ENCODE results near the gene M1AP.

M1AP gene

DNA sequence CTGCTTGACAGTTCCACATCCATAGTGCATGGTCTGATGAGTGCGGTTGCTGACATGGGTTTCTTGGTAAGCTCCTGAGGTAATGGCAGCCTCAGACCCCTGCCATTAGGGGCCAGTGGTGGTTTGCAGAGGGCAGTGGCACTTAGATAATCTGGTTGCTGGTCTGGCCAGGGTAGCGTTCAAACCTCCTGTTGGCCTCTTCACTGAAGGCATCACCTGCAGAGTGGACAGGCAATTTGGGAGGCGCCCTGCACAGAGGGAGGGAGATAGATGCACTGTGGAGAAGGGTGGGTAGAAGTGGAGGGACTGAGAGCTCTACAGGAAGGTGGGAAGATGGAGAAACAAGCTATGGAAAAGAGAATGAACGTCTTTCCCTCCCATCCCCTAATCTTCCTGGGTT, 114.7 kb downstream of the M1AP start:
- H3K4me3 ChIP-seq (ENCODE audit: low read length) = no peak overlapping the region
- no peak for DNase-seq (ENCODE audit: low read depth, low spot score)

DNA sequence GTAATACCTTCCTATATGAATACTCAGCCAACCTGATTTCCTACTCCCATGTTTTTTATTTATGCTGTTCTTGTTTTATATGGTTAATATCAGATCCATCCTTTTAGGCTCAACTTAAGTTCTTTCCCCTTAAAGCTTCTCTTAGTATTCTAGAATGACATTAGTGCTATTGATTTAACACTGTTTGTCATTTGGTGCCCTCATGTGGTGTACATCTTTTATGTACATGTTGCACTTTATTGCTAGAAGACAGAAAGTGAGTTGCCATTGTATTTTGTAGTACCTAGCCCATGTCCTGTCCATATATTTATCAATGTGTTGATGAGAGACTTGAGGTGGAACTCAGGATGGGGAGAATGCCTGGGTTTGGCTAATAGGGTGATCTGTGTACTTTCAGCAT, 115.9 kb downstream of the M1AP start:
- H3K4me3 ChIP-seq (ENCODE audit: low read length) = no peak overlapping the region

DNA sequence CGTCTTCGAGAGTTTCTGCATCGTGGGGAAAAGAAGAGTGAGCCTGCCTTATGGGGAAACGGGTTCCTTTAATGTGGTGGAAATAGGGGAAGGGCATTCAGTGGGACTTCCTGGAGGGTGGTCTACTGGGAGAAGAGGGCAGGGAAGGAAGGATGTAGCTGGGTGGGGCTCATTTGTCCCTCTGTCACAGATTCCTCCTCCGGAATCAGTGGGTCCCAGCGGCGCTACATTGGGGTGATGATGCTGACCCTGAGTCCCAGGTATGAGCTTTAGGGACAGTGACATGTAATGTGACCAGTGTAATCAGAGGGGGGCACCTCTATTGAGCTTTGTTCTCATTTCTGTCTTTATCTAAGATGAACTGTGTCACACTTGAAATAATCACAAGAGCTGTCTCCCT, 116.5 kb downstream of the M1AP start:
- H3K4me3 ChIP-seq (ENCODE audit: low read length) = no peak overlapping the region
- DNase-seq (ENCODE audit: low read depth, low spot score) = no peak

More for the DNA sequence above, 115.9 kb downstream of the M1AP start:
- DNase-seq (ENCODE audit: low read depth, low spot score) = peak; percentile 60

DNA sequence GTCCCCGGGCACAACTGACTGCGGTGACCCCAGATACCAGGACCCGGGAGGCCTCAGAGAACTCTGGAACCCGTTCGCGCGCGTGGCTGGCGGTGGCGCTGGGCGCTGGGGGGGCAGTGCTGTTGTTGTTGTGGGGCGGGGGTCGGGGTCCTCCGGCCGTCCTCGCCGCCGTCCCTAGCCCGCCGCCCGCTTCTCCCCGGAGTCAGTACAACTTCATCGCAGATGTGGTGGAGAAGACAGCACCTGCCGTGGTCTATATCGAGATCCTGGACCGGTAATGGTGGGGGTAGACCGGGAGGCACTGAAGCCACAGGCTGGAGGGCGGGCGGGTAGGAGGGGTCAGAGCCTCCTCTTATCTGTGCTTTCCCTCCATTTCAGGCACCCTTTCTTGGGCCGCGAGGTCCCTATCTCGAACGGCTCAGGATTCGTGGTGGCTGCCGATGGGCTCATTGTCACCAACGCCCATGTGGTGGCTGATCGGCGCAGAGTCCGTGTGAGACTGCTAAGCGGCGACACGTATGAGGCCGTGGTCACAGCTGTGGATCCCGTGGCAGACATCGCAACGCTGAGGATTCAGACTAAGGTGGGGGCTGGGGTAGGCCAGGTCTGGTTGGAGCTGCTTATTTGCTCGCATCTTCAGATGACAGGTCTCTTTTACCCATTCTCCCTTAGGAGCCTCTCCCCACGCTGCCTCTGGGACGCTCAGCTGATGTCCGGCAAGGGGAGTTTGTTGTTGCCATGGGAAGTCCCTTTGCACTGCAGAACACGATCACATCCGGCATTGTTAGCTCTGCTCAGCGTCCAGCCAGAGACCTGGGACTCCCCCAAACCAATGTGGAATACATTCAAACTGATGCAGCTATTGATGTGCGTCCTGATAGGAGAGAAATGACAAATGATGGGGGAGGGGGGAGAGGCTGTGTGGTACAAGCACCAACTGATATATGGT, 117.6 kb downstream of the M1AP start:
- no peak for DNase-seq (ENCODE audit: low read depth, low spot score)
- H3K4me3 ChIP-seq (ENCODE audit: low read length) = peak overlapping the region; percentile 99

DNA sequence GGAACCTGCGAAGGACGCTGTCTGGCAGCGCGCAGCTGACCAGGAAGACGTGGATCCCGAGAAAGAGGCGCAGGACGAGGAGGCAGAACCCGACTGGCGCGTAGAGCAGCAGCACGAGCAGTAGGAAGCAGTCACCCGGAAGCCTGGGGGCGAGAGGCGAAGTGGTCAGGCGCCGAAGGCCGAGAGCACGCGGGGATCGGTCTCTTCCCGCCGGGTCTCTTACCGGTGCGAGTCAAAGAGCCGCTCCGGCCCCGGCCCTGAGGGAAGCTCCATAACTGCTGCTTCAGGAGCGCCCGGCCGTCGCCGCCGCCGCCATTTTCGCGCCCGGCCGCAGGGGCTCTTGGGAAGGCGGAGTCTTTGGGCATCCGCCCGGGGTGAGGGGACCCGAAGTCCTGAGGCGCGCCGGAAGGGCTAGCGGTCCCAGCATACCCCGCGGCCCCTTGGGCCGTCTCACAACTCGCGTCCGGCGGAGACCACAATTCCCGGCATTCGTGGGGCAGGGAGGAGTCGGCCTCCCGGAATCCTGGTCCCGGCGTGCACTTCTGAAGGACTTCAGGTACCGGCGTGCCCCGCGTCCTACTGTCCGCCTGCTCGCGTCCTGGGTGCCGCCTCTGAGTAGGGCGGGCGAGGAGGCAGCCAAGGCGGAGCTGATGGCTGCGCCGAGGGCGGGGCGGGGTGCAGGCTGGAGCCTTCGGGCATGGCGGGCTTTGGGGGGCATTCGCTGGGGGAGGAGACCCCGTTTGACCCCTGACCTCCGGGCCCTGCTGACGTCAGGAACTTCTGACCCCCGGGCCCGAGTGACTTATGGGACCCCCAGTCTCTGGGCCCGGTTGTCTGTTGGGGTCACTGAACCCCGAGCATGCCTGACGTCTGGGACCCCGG, 118.5 kb downstream of the M1AP start, which contains the start of the genes AUP1 and HTRA2:
TSS of gene AUP1 (minus strand) at position 350 of the 882 bp plus-strand sequence. CDS start at position 273, 77 bp downstream.
TSS of gene HTRA2 (plus strand) at position 577 of the 882 bp plus-strand sequence. CDS start at position 651, 74 bp downstream.
- DNase-seq (ENCODE audit: low read depth, low spot score) = peak; percentile 74
- peak within 1 kb of the TSS; percentile 99 for H3K4me3 ChIP-seq (ENCODE audit: low read length)

DNA sequence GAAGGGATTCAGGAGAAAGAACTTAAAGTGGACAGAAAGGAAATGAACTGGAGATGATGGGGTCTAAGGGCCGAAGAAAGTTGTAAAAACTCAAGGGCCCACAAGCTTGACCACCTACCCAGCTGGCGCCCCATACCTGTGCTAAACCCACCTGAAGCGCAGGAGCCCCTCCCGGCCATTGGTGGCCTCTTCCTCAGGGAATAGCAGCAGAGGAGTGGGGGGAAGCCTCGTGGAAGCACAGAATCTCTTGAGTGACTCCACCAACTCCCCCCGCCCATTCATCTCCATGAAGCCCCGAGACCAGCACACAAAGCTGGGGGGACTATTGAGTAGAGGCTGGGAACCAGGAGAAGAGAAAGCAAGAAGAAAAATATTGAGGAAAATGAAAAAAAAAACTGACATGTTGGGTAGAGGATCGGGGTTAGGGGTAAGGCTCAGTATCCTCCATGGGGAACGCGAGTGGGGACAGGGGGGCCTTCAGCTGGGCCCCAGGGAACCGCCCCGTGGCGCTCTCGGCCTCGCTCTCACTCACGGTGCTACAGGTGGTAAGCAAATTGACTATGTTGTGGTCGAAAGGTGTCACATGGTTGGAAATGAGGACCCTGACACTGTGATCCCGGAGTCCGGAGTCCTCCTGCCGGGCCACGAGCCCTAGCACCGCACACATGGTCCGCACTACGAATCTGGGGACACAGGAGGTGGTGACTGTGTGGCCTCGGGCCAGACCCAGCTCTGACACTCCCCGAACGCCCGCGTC, 119.4 kb downstream of the M1AP start:
- DNase-seq (ENCODE audit: low read depth, low spot score) = no peak
- peak overlapping the region; percentile 99 for H3K4me3 ChIP-seq (ENCODE audit: low read length)

DNA sequence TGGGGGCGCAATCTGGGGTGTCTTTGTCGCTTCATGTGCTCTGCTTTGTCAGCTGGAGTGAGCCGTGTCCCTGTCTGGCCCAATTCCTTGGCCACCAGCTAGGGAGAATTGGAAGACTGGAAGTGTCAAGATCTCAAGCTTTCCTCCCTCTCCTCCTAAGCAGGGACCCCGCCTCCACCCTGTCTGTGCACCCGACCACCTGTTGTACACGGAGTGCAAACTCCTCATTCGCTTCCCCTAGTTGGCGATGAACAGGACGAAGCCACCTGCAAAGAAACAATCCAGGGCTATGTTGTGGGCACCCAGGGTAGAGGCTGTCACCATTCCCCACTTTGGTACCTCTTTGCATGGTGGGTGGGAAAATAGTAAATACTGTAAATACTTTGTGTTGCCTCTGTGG, 120.4 kb downstream of the M1AP start:
- peak overlapping the region; percentile 99 for H3K4me3 ChIP-seq (ENCODE audit: low read length)
- DNase-seq (ENCODE audit: low read depth, low spot score) = no peak

DNA sequence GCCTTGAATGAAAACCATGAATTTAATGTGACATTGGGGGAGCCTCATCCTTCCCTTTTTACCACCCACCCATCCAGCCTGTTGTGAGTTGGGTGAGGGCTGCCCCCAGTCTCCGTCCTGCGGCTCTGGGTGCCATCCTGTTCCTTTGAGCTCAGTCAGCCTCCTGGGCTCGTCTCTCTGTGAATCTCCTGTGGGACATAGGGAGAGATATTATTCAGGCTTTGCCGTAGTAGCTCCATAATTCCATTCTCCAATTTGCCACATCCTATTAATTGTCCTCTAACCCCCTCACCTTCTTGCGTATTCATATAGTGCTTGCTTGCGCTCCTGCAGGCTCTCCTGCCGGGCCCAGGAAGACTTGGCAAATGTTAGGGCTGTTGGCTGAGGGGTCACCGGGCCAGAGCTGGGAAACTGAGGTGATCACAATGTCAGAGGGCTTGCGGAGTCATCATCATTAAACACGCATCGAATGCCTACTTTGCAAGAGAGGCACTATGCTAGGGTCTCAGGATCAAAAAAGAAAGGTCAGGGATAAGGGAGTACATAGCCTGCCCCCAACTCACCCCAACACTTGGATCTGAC, 121.4 kb downstream of the M1AP start:
- DNase-seq (ENCODE audit: low read depth, low spot score) = no peak
- no peak overlapping the region for H3K4me3 ChIP-seq (ENCODE audit: low read length)

DNA sequence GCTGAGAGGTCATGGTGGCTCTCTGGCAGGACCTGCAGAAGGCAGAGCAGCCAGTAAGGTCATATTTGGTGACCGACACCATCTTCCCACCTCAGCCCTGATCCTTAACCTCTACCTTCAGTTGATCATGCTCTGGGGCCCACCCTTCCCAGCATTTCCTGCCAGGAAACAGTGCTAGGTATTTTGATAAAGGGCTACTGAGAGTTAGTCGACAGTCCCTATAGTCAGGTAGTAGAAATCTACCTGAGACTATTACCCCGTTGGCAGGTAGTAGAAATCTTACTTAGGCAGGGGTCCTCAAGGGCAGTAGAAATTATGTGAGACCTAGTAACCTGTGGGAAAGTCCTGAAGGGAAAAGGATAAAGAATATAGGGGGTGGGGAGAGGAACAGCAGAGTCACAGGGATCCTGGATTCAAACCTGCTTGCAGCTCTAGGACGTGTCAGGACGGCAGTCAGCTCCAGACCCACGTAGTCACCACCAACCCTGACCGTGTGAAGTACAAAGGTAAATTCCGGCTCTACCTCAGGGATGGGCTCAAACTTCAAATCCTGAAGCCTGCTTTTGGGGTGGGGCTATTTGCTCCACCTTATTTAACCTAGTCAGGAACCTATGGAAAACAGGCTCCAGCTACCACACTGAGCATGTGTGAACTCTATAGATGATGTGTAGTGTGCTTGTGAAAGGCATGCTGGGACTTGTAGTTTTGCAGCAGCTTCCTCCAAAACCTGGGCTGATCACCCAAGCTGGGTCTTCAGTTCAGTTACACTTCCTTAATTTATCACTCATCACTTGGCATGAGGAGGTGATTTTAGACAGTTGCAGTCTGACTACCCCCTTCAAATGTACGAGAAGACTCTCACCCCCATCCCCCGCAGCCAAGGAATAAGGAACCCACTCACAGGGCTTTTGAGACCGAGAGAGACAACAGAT, 122.1 kb downstream of the M1AP start, which contains the start of gene DQX1:
TSS of gene DQX1 (minus strand) at position 515 of the 932 bp plus-strand sequence. CDS start at position 13, 502 bp downstream.
- peak; percentile 36 for DNase-seq (ENCODE audit: low read depth, low spot score)
- no peak within 1 kb of the TSS for H3K4me3 ChIP-seq (ENCODE audit: low read length)

DNA sequence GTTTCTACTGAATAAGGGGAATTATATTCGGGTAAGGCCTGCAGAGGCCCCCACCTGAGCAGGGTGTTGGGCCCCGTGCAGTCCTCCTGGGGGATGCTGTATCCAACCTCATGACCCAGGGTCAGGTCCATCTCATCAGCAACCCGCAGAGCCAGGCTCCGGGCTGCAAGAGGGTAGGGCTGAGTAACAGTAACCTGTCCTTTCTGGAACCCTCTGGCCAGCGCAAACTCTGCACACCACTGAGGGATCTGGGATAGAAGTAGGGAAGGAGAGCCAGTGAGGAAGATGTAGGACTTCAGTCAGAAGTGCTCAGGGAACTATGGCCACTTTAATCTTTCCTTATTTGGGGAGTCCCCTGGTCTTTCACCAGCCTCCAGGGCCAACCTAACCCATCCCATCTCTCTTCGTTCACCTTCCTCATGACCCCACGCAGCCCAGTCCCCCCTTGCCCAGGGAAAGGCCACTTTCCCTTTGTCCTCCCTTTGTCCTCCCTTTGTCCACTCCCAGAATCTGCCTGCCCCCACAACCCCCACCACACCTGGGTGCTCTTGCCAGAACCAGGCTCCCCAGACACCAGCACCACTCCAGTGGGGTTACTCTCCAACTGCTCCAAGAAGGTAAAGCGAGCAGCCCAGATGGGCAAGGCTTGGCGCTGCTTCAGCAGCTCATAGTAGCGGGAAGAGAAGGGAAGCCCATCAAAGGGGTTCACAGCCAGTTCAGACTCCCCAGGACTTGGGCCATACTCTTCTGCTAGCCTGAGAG, 123.0 kb downstream of the M1AP start:
- no peak overlapping the region for H3K4me3 ChIP-seq (ENCODE audit: low read length)
- no peak for DNase-seq (ENCODE audit: low read depth, low spot score)

DNA sequence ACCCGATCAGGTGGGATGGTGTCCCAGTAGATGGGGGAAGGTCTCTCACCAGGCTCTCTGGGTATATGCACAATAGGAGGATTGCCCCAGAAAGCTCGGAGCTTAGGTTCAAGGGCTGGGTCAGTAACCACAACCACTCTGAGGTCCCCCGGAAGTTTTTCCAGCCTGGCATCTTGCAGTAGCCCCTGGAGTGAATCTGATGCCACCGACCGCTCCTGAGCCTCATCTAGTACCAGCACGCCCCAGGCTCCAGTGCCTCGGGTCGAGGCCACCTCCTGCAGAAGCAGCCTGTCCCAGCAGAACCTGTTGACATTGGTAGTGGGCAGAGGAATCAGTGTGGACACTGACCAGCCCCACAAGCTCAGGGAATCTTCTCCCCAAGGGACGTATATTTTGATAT, 124.1 kb downstream of the M1AP start:
- H3K4me3 ChIP-seq (ENCODE audit: low read length) = no peak overlapping the region
- DNase-seq (ENCODE audit: low read depth, low spot score) = no peak

DNA sequence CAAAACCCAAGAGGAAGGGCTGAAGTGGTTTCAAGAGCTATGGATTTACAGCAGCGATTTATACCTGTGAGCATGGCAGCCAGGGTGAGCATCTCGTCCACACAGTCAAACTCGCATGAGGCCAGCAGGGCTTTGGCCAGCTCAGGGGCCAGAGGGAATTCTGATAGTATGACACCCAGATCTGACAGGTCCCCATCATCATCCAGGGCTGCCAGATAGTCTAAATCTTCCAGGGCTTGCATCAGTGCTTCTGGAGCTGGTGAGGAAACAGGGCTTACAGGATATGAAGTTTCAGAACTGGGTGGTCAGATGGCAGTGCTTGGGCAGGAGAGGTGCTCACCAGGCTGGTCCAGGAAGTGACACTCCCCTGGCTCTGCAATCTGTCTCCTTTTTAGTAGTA, 125.6 kb downstream of the M1AP start:
- no peak overlapping the region for H3K4me3 ChIP-seq (ENCODE audit: low read length)
- DNase-seq (ENCODE audit: low read depth, low spot score) = no peak

DNA sequence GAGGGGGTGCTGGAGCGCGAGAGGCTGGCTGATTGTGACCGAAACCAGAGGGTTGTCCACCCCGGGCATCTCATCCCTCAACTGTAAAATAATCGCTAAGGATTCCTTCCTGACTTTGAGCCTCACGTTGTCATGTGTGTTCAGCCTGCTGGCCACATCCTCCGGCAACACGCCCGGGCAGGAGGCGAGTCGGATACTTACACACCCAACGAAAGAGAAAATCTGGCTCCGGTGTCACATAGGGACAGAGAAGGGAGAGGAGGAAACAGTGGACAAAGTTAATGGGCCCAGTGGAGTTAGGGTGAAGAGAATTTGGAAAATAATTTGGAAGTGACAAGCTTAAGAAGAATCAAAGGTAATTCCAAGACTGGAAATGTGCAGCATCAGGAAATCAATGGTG, 131.5 kb downstream of the M1AP start:
- no peak for DNase-seq (ENCODE audit: low read depth, low spot score)
- H3K4me3 ChIP-seq (ENCODE audit: low read length) = no peak overlapping the region

DNA sequence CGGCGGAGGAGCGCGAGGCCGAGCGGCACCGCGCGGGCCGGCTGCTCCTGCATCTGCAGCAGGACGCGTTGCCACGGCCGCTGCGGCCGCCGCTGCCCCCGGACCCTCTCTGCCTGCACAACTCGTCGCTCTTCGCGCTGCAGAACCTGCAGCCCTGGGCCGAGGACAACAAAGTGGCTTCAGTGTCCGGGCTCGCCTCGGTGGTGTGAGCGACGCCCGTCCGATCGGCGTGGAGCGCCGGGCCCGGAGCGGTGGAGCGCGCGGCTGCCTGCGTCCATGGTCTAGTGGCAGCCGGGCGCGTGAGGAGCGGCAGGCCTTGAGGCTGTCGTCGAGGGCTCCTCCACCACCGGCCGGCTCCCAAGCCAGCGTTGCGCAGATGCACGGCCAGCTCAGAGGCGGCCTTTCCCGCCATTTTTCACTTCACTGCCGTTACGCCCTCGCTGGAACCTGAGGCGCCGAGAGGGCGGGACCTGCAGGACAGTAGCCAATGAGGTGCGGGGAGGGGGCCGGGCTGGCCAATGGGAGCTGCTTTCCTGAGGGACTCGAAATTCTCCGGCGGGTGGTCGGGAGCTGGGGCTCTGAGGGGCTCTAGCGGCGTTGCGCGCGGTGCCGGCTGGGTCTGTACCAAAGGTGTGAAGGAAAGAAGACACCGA, 132.0 kb downstream of the M1AP start:
- no peak overlapping the region for H3K4me3 ChIP-seq (ENCODE audit: low read length)
- DNase-seq (ENCODE audit: low read depth, low spot score) = no peak

DNA sequence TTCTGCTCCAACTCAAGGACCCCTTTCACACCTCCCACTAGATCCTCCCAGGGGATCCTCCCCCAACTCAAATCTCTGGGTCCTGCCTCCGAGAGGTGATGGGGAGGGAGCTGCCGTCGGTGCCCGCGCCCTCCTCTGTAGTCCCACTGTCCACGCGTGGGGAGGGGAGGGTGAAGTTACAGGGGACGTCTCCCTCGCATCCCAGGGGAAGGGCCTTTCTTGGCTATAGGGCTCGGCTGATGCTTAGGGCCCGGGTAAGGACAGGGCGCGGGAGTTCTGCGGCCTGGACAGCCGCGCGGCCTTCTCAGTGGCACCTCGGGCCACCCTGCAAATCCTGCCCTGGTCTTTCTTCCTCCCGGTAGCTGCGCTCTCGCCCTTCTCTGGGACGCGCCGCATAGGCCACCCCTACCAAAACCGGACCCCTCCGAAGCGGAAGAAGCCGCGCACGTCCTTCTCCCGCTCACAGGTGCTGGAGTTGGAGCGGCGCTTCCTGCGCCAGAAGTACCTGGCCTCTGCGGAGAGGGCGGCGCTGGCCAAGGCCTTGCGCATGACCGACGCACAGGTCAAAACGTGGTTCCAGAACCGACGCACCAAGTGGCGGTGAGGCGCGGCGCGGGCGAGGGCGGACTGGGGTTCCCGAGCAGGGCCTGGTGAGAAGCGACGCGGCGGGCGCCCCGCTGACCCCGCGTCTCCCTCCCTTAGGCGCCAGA, 132.7 kb downstream of the M1AP start:
- no peak overlapping the region for H3K4me3 ChIP-seq (ENCODE audit: low read length)
- DNase-seq (ENCODE audit: low read depth, low spot score) = no peak
